ENCODE data around the gene PICALM.

DNA sequence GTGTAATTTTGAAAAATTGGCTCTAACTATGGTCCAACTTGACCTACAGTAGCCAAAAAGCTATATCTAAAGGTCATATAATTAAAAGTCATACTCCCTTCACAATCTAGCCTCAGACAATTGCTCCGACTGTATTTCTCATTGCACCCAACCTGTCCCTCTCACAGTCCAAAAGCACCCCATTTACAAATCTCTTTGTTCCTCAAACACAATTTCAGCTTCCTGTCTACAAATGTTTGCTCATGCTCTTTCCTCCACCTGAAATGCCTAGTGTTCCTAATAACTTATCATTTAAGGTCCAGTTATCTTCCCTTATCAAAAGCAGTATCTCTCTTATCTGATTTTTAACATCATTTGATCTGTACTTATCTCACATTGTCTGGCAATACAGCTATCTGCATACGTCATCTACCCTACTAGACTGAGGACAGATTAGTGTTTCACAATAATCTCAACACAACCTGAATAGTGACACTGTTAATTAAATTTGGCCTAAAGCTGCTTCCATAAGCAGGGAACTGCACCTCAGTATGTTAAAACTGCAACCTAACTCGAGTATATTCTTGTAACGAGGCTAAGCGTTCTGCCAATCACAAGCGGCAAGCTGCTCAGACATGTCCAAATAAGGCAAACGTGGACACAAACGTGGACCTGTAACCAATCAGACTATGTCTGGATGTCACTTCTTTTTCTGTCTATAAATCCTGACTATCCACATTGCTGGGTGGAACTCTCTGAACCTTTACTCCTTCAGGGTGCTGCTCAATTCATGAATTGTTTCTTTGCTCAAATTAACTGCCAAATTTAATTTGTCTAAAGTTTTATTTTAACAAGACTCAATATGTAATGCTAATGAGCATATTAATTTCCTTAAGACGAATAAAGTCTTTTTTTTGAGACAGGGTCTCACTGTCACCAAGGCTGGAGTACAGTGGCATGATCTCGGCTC lies 15.9 kb downstream of the PICALM start:
- TF ChIP-seq, protein P1, sequence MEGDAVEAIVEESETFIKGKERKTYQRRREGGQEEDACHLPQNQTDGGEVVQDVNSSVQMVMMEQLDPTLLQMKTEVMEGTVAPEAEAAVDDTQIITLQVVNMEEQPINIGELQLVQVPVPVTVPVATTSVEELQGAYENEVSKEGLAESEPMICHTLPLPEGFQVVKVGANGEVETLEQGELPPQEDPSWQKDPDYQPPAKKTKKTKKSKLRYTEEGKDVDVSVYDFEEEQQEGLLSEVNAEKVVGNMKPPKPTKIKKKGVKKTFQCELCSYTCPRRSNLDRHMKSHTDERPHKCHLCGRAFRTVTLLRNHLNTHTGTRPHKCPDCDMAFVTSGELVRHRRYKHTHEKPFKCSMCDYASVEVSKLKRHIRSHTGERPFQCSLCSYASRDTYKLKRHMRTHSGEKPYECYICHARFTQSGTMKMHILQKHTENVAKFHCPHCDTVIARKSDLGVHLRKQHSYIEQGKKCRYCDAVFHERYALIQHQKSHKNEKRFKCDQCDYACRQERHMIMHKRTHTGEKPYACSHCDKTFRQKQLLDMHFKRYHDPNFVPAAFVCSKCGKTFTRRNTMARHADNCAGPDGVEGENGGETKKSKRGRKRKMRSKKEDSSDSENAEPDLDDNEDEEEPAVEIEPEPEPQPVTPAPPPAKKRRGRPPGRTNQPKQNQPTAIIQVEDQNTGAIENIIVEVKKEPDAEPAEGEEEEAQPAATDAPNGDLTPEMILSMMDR (IDR thresholded peaks at IDR 0.05): no peak
- no peak for TF ChIP-seq POLR2A (IDR thresholded peaks at IDR 0.05)
